GM18526 (cell line): Measurements from ENCODE around the gene SLC33A1.
A peak's percentile ranks its signal among the peaks of the same experiment; 100 is the strongest.

ENCODE experiments used
- POLR2A ChIP-seq: IDR thresholded peaks from 3 replicates; pipeline ENCODE4 v1.6.1; 2011; ENCODE audit not compliant: insufficient read length; ENCODE audit errors: extremely low read depth

SLC33A1 gene

GRCh38 chr3:155870133-155870944 is 16.1 kb upstream of the SLC33A1 start, which contains the start of gene GMPS:
GMPS (plus strand) TSS chr3:155870650; CDS start chr3:155870871, 221 bp downstream.
- peak; percentile 57 for TF ChIP-seq POLR2A

GRCh38 chr3:155869691-155870090 is 15.5 kb upstream of the SLC33A1 start:
- TF ChIP-seq POLR2A = no peak

GRCh38 chr3:155863072-155863784 is 9.0 kb upstream of the SLC33A1 start:
- no peak for TF ChIP-seq POLR2A

GRCh38 chr3:155861476-155862183 is 7.4 kb upstream of the SLC33A1 start:
- no peak for TF ChIP-seq POLR2A

- no peak for TF ChIP-seq POLR2A
Observed at GRCh38 chr3:155859859-155860258, 5.6 kb upstream of the SLC33A1 start.

- no peak for TF ChIP-seq POLR2A
Observed at GRCh38 chr3:155853214-155854140, 750 bp downstream of the SLC33A1 start.

GRCh38 chr3:155852341-155852740 is 1.9 kb downstream of the SLC33A1 start:
- TF ChIP-seq POLR2A = no peak

- TF ChIP-seq POLR2A = no peak
Observed at GRCh38 chr3:155847993-155848392, 6.2 kb downstream of the SLC33A1 start.

- TF ChIP-seq POLR2A = no peak
Observed at GRCh38 chr3:155846119-155846518, 8.1 kb downstream of the SLC33A1 start.

- no peak for TF ChIP-seq POLR2A
Observed at GRCh38 chr3:155843569-155843968, 10.7 kb downstream of the SLC33A1 start.

GRCh38 chr3:155835341-155836071 is 18.7 kb downstream of the SLC33A1 start:
- no peak for TF ChIP-seq POLR2A

- no peak for TF ChIP-seq POLR2A
Observed at GRCh38 chr3:155815030-155815545, 39.1 kb downstream of the SLC33A1 start.

GRCh38 chr3:155809181-155809580 is 45.0 kb downstream of the SLC33A1 start:
- no peak for TF ChIP-seq POLR2A

GRCh38 chr3:155807823-155808222 is 46.4 kb downstream of the SLC33A1 start:
- no peak for TF ChIP-seq POLR2A
